ENCODE data around the gene TICRR.

TICRR gene

DNA sequence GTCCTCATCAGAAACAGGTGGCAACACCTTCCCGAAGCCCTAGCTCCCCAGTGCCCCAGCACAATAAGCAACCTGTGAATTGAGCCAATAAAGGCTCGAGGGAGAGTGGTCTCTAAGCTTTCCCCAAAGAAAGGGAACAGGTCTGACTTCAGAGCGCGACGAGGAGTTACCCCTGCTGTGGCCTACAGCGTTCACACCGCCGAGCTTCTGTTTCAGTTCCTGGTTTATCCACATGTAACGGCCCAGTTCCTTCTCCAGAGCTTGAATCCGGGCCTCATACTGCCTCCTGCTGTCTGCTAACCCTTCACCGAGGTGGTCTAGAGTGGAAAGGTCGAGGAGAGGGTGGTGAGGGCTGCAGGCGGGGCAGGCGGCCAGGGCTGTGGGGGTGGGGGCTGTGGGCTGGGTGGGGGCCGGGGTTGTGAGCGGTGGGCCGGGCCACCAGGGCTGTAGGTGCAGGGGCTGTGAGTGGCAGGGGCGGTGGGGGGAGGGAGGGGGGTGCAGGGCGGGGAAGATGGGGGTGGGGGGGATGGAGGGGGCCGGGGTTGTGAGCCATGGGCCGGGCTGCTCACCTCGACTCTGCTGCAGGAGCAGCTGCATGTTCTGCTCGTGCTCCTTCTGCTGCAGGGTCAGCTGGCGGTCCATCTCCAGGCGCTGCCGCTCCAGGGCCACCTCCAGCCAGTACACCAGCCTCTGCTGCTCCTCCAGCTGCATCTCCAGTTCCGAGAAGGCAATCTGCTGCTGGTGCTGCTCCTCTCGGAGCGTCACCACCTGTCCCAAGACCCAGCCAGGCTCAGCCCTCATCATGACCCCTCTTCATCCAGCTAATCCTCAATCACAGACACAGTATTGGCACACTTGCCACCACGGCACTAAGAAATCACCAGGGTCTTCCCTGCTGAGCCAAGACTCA, 53.8 kb downstream of the TICRR start:
- peak; percentile 13 for DNase-seq (ENCODE audit: low spot score)

DNA sequence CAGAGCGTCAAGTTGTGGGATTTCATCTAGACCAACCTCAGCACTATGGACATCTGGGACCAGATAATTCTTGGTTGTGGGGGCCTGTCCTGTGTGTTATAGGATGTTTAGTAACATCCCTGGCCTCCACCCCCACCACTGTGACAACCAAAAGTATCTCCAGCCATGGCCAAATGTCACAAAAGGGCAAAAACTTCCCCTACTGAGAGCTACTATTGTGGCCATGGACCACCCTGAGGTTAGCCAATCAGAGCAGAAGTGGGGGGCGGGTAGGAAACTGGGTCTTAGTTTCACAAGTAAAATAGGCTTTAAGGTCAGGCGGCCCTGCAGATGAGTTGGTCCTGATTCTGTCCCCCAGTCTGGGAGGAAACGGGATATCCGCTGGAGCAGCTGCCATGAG, 54.6 kb downstream of the TICRR start:
- peak; percentile 7 for DNase-seq (ENCODE audit: low spot score)

DNA sequence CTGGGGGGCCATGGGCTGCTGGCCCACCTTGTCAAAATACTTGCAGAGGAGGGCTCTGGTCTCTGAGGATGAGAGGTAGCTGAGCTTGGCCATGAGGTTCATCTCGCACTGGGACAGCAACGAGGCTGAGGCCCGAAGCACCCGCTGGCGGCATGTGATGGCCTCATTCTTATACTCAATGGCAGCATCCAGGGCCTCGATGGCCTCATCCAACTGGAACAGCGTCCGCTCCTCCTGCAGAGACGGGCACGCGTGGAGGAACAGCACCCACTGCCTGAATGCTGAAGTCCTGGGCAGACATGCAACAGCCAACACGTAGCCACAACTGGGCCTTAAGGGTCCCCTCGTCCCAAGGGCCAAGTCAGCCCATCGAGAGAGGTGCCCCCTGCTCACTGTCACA, 55.0 kb downstream of the TICRR start:
- DNase-seq (ENCODE audit: low spot score): peak; percentile 6

DNA sequence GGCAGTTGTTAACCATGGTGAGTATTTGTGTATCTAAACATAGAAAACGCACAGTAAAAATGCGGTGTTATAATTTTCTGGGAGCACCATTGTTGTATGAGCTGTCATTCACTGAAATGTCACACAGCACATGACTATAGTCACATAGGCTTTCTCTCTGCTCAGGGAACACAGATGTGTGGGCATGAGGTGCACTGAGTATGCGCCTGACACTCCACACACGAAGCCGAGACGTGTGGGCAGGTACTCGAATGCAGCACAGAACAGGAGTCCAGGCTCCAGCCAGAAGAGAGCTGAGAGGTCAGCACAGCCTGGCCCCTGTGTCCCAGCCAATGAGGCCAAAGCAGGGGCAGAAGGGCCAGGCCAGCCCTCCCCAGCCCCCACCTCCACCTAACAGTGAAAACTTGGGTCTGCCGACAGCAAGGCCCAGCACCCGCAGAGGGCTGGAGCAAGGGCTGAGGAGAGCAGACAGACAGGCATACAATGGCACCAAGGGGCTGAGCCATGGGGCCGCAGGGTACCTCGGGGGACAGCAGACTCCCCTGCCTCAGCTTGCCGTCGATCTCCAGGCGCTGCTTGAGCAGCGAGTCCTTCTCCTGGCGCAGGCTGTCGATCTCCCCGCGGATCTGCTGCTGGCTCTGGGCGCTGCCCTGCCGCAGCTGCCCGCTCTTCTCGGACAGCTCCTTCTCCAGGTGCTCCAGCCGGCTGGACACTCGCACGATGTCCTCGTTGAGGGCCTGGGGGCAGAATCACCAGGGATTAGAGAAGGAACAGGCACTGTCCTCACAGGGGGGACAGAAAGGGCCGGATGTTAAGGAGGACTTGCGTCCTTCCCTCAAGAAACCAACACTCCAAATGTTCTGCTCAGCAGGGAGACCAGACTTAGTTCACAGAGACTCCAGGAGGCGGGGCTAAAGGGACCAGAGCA, 56.0 kb downstream of the TICRR start:
- peak; percentile 10 for DNase-seq (ENCODE audit: low spot score)

DNA sequence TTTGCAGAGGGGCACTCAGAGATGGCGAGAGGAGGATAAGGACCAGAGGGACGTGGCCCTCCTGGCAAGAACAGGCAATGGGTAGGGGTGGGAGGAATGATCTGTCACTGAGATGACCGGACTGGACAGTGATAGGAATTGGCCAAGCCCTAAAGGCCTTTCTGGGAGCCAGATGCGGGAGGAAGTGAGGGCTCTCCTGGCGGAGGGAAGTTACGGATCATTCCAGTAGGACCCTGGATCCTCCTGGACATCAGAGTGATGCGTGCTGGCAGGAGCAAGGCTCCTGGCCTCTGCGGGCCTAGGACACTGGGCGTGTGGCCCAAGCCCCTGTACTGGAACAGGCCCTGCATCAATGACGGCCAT, 56.6 kb downstream of the TICRR start:
- peak; percentile 15 for DNase-seq (ENCODE audit: low spot score)

DNA sequence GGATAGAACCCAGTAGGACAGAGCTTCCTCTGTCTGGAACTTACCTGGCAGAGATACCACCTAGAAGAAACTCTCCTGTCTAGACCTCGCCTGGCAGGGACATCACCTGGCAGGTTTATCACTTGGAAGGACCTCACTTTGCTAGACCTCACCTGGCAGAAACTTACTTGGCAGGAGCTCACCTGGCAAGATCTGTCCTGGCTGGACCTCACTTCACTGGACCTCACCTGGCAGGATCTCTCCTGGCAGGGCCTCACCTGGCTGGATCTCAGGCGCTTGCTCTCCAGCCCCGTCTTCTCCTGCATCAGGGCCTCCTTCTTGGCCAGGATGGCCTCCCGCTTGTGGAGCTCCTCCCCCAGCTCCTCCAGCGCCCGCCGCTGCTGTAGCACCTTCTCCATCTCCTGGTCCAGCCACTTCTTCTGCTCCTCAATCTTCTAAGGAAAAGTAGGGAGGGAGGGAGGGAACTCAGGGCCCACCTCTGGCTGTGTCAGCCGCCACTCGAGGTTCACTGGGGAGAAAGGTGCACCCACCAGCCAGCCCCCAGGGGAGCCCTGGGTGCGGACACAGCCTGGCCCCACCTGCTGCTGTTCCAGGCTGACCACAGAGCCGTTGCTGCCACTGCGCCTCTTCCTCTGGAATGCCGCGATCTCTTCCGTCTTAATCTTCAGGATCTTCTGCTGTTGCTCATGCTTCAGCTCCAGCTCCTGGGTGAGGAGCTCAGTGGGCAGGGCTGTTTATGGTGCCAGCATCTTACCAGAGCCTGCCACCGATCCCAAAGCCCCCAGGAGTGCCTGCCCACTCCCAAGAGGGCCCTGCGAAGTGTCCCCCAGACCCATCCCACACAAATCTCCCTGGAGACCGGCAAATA, 57.5 kb downstream of the TICRR start:
- DNase-seq (ENCODE audit: low spot score): peak; percentile 11

DNA sequence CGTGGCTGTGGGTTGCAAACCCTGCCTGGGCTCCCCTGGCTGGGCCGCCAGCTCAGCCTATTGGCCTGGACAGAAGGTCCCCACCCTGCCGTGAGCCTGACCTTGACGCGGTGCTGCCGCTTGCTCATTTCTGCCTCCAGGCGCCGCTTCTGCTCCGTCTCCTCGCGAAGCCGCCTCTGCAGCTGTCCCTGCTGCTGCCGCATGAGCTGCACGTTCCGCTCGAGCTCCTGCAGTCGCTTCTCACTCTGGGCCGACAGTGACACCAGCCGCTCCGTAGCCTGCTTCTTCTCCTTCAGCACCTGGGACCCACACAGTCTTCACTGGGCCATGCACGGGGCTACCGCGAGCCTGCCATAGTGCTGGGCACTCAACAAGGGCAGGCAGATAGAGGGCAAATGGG, 58.3 kb downstream of the TICRR start:
- DNase-seq (ENCODE audit: low spot score): peak; percentile 2

DNA sequence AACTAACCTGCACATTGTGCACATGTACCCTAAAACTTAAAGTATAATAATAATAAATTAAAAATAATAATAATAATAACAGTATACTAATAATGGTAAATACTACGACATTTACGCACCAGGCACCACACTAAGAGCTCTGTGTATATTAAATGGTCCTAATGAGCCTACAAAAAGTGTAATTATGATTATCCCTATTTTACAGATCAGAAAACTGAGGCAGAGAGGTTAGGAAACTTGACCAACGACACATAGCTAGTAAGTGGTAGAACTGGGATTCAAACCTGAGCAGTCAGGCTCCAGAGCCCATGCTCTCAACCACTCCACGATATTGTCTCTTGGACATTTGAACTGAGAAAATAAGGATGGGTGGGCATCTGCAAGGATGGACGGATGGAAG, 65.0 kb downstream of the TICRR start:
- DNase-seq (ENCODE audit: low spot score): no peak

DNA sequence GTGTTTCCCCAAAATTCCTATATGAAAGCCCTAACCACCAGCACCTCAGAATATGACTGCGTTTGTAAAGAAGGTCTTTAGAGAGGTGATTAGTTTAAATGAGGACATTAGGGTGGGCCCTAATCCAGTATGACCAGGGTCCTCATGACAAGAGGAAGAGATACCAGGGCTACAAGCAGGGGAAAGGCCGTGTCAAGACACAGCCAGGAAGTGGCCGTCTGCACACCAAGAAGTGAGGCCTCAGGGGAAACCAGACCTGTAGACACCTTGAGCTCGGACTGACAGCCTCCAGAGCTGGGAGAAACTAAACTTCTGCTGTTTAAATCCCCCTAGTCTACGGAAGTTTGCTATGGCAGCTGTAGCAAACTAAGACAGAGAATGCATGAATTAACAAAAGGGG, 65.8 kb downstream of the TICRR start:
- no peak for DNase-seq (ENCODE audit: low spot score)

DNA sequence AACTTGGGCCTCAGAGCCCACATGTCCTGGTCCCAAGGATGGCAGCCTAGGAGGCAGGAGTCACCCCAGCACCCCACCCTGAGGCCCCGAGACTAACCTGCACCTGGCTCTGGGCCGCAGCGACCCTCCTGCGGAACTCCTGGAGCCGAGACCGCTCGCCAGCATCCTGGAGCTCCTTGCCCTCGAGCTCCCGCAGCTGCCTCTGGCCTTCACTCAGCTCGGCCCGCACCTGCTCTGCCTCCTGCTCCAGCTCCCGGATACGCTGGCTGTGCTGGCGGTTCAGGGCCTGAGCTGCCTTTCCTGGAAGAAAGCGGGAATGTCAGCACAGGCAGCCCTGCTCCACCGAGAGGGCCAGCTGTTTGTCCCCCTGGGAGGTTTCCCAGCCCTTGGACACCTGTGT, 66.8 kb downstream of the TICRR start:
- no peak for DNase-seq (ENCODE audit: low spot score)

DNA sequence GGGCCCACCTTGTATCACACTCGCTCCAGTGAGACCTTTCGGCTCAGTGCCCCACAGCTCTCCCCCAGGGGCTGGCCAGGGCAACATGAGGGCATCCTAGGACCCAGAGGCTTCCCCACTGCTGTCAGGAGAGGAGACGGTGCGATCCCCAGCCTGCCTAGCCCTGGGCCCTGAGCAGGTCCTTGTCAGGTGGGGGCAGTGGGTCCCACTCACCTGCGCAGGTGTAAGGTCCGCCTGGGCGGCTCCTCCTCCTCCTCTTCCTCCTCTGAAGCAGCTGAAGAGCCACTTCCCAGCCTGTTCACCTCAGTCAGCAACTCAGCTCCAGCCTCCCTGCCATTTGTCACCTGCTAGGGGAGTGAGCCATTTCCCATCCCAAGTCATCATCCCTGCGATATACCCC, 70.4 kb downstream of the TICRR start:
- no peak for DNase-seq (ENCODE audit: low spot score)

DNA sequence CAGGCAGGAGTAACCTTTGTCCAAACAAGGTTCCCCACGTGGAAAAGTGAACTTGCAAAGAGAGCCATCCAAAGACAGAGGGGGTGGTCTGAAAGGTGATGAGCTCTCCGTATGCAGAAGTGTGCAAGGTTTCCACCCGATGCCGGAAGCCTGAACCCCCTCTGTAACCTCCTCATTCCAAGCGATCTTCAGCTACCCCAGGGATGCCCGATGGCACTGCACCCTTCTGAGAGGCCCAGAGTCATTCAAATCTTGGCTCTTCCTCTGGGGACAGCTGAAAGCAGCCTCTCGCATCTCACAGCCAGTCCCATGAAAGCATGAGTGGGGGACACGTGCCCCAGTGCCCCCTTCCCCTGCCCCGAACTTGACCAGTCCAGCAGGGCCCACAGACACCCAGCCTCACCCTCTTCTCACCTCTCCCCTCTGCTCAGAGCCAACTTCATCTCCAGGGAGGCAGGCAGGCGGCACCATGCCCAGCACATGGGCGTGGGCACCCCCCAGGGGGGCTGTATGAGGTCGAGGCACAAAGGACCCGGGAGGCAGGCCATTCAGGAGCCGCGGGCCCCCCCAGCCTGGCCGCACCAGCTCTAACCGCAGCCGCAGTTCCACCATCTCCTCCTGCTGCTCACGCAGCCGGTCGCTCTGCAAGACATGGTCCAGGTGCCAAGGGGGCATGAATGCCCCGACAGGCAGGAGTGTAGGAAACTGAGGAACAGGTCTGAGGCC, 71.3 kb downstream of the TICRR start:
- no peak for DNase-seq (ENCODE audit: low spot score)

DNA sequence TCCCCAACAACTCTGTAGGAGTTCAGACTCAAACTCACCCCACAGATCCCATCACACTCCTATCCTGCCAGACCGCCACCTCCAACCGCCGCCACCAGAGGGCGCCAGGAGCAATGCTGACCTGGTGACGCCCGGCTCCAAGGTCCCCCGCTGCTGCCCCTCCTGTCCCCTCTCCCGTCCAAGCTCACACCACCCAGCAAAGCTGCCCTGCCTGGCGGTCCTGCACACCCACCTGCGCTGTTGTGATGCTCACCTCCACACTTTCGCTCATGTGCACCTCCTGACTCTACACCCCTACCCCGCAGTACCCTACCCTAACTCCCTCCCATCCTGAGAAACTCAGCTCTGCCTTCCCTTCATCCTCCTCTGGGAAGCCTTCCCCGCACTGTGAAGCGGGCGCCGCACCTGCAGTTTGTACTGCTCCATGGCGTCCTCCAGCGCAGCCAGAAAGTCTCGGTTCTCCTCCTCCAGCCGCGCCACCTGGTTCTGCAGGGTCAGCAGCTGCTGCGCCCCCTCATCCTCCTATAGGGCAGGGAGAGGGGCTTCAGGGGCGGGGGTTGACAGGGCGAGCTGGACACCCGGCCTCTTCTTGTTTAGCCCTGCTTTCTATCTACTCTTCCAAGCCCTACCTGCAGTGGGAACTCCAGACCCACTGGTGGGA, 72.1 kb downstream of the TICRR start:
- DNase-seq (ENCODE audit: low spot score): peak; percentile 99

DNA sequence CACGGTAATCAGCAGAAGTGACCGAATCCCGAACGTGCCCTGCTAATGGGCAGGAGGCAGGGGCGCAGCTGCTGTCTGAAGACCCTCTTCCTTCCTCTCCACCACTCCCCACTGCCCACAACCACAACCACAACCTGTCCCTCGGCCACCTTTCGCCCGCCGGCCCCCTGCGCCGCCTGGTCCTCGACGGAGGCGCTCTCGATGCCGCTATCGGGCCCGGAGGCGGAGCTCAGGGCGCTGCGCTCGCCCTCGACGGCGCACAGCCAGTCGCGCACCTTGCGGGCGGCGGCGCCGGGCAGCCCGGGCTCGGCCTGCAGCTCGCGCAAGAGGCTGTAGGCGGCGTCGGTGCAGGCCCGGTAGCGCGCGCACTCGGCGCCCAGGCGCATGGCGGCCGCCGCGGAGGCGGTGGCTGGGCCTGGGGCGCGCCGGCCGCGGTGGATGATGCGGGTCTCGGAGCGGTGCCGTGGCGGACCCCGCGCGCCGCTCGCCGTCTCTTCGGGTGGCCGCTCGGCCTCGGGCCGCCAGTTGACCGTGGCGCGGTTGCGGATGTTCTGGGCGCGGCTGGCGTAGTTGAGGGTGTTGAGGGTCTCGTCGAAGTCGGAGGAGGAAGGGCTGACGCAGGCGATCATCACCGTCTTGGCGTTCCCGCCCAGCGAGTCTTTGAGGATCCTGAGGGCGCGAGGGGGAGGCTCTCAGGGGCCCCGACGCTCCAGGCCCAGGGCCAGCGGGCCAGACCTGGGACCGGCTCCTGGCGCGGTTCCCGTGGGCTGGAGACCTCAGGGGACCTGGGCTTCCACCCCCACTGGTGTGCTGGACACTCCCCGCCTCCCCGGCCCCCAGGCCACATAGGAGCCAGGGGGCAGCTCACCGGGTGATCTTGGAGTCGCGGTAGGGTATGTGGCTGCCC, 73.1 kb downstream of the TICRR start:
- DNase-seq (ENCODE audit: low spot score): no peak

DNA sequence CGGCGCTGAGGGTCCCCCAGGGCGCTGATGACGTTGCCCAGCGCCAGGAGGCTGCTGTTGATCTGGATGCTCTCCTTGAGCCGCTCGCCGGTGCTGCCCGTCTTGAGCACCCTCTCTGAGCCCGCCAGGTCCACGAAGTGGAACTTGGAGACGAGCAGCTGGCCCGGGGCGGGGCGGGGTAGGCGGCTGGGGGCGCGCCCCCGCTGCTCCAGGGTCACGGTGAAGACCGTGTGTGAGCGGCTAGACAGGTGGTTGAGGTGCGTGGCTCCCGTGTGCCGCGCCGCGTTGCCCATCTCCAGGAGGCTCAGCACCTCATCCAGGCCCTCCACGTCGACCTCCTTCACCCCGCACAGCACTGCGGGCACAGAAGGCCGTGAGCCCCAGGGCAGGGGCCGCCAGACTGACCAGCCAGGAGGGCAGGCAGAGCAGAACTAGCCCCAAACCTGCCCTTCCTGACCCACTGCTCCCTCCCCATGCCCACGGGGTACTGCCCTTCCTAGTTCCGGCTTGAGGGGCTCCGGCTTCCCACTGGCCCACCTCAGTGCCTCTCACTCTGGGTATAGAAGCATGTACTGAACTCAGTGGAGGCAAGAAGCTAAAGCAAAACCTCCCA, 73.8 kb downstream of the TICRR start:
- no peak for DNase-seq (ENCODE audit: low spot score)

DNA sequence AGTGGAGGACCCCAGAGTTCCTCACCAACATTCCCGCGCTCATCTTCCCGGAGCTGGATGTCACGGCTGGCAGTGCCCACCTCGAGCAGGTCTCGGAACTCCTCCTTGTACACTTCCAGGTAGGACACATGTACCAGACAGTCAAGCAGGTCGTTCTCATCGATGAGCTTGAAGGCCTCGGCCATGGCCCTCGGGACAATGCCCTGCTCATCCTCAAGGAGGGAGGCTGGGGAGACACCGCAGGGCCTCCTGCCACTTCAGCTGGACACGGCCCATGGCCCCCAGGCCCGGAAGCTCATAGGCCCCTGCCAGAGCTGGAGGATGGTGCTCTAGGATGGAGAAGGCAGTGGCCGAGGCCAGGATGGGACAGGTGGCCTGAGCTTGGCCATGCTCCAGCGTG, 74.4 kb downstream of the TICRR start:
- DNase-seq (ENCODE audit: low spot score): no peak

DNA sequence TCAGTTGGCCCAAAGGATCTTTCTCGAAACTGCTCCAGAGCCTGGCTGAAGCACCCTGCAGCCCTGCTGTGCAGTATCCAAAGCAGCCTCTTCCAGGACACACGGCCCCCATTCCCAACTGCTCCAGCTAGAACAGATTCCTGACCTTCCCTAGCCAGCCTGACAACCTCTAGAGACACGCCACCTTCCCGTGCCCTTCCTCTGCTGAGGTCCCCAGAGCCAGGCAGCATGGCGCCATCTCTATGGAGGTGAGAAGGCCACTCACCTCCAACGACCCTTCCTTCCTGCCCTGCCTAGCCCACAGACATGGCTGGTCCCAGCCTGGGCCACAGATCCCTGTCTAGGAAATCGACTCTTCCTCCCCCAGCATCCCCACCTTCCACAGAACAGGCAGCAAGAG, 76.9 kb downstream of the TICRR start:
- no peak for DNase-seq (ENCODE audit: low spot score)

DNA sequence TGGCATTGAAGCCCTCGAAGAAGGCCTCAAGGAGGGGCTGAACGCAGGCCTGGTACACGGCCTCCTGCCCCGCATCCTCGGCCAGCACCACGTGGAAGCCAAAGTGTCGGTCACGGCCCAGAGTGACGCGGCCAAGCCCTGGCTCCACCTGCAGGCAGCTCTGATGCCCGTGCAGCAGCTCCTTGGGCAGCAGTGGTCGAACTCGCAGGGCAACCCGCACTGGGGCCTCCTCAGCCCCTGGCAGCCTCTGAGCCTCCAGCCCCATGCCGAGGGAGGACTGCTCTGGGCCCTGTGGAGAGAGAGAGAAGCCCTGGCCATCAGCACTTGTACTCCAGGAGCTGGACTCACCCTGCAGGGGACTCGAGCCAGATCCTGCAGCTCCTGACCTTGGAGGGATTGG, 77.4 kb downstream of the TICRR start:
- no peak for DNase-seq (ENCODE audit: low spot score)

DNA sequence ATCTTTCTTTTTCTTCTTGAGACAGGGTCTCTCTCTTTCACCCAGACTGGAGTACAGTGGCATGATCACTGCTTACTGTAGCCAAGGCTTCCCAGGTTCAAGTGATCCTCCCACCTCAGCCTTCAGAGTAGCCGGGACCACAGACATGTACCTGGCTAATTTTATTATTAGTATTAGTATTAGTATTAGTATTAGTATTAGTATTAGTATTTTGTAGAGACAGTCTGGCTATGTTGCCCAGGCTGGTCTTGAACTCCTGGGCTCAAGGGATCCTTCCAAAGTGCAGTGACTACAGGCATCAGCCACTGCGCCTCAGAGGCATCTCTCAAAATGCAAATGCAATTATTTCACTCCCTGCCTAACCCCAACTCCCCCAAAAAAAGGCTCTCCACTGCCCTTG, 78.3 kb downstream of the TICRR start:
- DNase-seq (ENCODE audit: low spot score): no peak

All from HuH-7 (cell line).